Lower lobe of right lung (tissue), 2 donors: ENCODE data around the gene KIF26B. TPM values are rescaled to one million over a fixed set of nuclear protein-coding genes. Genes with fewer than 3 reads are reported as not detected.

Experiments used
- ATAC-seq, 2 donors: fragments of 200-7000 bp; cut with Tn5 transposase; one replicate each; pipeline ENCODE4 v1.9.1; 2020 to 2022; ENCODE audit warnings: mild to moderate bottlenecking in 2 of 2, moderate library complexity in 2 of 2
- DNase-seq: peaks from one replicate; pipeline ENCODE4 v3.0.0-alpha.2; 2020
- H3K27ac ChIP-seq: fragments of 200-600 bp; one replicate; pipeline ENCODE4 v1.8.0; 2022
- H3K27me3 ChIP-seq: fragments of 200-600 bp; one replicate; pipeline ENCODE4 v1.8.0; 2022; ENCODE audit warnings: low read depth
- H3K36me3 ChIP-seq: fragments of 200-600 bp; one replicate; pipeline ENCODE4 v1.8.0; 2022; ENCODE audit warnings: mild to moderate bottlenecking
- H3K4me1 ChIP-seq: fragments of 200-600 bp; one replicate; pipeline ENCODE4 v1.8.0; 2022
- H3K4me3 ChIP-seq: fragments of 200-600 bp; one replicate; pipeline ENCODE4 v1.8.0; 2022; ENCODE audit warnings: mild to moderate bottlenecking
- H3K9me3 ChIP-seq: fragments of 200-600 bp; one replicate; pipeline ENCODE4 v1.8.0; 2022
- intact Hi-C: fragments of 100-400 bp; cut with DNase I; formaldehyde crosslinking; loops from one replicate; pipeline ENCODE4 v1.11.0; 2022
- total RNA-seq: library from RNA; stranded (reverse); fragmentation: NEBNext Ultra II Directional; extraction: Animal tissue kit (Norgen Biotek cat#: 25700); gene quantifications from one replicate; pipeline ENCODE4 v1.2.1, GENCODE V29; 2021
- TF ChIP-seq, protein P1 (sequence below): fragments of 200-600 bp; IDR thresholded peaks from one replicate; pipeline ENCODE4 v1.8.0; 2022; ENCODE audit warnings: antibody characterized with exemption, mild to moderate bottlenecking
- donor health status: DM: no; HTN: yes; CAD: no; lungs with severe emphysema.

The KIF26B gene
- total RNA-seq, 1 donor from 2014 or later = 1.2 TPM

DNA sequence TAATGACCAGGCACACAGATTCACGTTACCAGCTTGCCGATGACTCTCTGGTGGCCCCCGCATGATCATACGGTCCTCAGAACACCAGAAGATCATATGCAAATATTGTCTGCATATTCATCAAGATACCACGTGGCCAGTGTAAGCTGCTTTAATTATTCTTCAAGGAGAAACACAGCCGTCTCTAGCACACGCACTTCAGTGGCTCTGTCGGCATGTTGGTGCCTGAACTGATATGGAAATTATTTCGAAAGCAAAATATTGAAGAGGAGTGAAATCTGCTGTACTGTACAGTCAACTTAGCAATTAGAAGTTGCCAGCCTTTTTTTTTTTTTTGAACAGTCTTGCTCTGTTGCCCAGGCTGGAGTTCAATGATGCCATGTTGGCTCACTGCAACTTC lies 5.9 kb upstream of the KIF26B start:
- TF ChIP-seq, protein P1, sequence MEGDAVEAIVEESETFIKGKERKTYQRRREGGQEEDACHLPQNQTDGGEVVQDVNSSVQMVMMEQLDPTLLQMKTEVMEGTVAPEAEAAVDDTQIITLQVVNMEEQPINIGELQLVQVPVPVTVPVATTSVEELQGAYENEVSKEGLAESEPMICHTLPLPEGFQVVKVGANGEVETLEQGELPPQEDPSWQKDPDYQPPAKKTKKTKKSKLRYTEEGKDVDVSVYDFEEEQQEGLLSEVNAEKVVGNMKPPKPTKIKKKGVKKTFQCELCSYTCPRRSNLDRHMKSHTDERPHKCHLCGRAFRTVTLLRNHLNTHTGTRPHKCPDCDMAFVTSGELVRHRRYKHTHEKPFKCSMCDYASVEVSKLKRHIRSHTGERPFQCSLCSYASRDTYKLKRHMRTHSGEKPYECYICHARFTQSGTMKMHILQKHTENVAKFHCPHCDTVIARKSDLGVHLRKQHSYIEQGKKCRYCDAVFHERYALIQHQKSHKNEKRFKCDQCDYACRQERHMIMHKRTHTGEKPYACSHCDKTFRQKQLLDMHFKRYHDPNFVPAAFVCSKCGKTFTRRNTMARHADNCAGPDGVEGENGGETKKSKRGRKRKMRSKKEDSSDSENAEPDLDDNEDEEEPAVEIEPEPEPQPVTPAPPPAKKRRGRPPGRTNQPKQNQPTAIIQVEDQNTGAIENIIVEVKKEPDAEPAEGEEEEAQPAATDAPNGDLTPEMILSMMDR = no peak
- Histone ChIP-seq H3K36me3 (no peaks in the 10 kb centered on the region), H3K27ac (no peak overlapping the region), H3K4me3 (no peak overlapping the region), H3K4me1 (peaks cover 8% of the 10 kb centered on the region), H3K27me3 (peaks cover 14% of the 10 kb centered on the region), H3K9me3 (no peaks in the 10 kb centered on the region)
- intact Hi-C loops = no loop called here
- ATAC-seq (no peak), DNase-seq (no peak)

DNA sequence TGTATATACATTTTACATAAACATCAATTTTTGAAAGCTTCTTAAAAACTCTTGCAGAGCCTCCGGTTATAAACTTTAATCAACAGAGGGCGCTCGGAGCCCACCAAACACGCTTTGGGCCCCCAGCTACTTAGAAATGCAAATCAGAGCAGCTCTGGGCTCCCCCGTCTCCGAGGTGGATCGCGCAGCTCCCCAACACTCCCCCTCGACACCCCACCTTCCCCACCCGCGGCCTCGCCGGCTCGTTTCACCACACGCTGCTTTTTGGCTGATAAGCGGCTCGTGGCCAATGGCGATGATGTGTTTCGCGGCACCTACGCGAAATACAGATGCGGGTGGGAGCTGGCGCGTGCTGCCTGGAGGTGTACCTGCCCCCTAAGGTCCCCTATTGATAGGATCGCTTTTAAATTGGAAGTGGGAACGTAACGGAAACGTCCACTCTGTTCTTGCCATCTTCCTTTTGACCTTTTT lies 1.7 kb upstream of the KIF26B start:
- Histone ChIP-seq H3K27ac (no peak overlapping the region), H3K4me1 (peaks cover 39% of the 10 kb centered on the region), H3K36me3 (no peaks in the 10 kb centered on the region), H3K27me3 (peaks cover 46% of the 10 kb centered on the region), H3K4me3 (peak overlapping the region; percentile 63), H3K9me3 (no peaks in the 10 kb centered on the region)
- DNase-seq = peak; percentile 57
- ATAC-seq = peak; percentile 8 to 28
- intact Hi-C loops = loop anchor here (10.0 kb wide), 1 partner anchor 852 kb away; no protein-coding TSS in a partner anchor
- TF ChIP-seq, protein P1 = peak; percentile 67

DNA sequence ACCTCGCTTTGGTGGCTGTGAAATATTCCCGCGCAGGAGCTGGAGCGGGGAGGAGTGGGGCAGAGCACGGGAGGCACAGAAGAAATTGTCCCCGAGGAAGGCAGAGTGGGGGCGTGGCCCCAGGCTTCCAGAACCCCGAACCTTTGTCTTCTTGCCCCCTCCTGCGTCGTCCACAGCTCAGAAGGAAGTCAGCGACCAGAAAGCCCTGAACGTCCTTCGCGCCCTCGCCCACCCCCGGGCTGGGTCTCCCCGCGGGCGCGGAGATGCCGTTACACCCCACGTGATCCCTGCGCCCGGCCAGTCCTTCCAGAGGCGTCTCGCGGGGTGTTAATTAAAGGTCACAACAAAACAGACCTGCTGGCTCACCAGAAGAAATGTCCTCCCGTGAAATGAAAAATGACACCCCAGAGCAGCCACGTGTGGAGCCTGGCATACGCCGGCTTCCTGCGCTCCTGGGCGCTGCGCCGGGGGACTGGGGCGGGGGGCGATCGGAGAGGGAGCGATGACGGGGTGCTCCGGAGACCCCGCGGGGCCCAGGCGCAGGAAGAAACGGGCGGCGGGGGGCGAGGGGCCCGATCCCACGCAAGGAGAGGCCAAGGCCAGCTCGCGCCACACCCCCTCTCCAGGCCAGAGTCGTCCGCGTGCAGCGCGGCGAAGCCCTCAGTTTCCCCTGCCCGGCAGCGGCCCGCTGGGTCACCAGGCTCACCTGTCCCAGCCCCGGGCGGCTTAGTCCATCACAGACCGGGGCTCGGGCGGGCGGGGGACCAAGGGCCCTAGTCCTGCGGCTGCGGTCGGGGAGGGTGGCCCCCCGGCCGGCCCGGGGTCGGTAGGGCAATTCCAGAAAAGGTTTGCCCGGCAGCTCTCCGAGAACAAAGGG lies 995 bp upstream of the KIF26B start:
- intact Hi-C loops = loop anchor here (10.0 kb wide), 1 partner anchor 851 kb away; no protein-coding TSS in a partner anchor
- ATAC-seq (peak; percentile 3 to 12), DNase-seq (peak; percentile 51)

DNA sequence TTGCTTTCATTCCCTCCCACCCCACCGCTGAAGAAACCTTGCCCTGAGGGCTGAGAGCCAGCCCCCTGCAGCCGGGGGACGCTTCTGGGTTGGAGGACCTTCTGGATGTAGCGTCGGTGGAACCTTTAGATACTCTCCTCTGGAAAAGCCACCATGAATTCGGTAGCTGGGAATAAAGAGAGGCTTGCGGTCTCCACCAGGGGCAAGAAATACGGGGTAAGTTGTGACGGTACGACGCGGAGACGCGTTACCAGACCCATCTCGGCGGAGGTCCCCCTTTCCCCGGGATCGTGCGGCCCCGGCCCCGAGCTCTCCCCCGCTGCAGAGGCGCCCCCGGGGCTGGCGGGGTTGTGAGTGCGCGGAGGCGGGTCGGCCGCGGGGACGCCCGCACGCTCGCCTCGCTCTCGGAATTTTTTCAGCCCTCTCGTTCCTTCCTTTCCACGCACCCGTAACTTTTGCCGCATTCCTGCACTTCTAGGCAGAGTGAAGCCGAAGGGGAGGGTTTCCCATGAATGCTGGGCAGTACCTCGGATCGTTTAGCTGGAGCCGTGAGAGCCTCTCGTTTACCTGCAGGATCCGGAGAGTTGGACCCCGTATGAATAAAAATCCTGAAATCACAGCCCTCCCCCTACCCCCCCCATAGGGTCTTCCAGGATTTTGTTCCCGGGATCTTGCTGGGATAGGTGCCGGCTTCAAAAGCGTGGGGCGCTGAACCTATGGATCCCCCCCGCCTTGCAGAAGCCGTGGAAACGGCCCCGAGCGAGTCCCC lies 671 bp downstream of the KIF26B start:
- Histone ChIP-seq H3K36me3 (no peaks in the 10 kb centered on the region), H3K27ac (no peak overlapping the region)
- peak; percentile 2 to 3 for ATAC-seq

More for the DNA sequence above, 995 bp upstream of the KIF26B start:
- TF ChIP-seq, protein P1 = no peak
- H3K27me3 ChIP-seq = peaks cover 46% of the 10 kb centered on the region
- no peak overlapping the region for H3K27ac ChIP-seq
- H3K4me3 ChIP-seq = peak overlapping the region; percentile 63
- H3K36me3 ChIP-seq = no peaks in the 10 kb centered on the region
- no peaks in the 10 kb centered on the region for H3K9me3 ChIP-seq
- peaks cover 39% of the 10 kb centered on the region for H3K4me1 ChIP-seq

More for the DNA sequence above, 671 bp downstream of the KIF26B start:
- DNase-seq = no peak
- intact Hi-C loops = loop anchor here (10.0 kb wide), 1 partner anchor 849 kb away; no protein-coding TSS in a partner anchor
- Histone ChIP-seq H3K9me3 (no peaks in the 10 kb centered on the region), H3K27me3 (peaks cover 43% of the 10 kb centered on the region), H3K4me3 (peak overlapping the region; percentile 63), H3K4me1 (peaks cover 39% of the 10 kb centered on the region)
- TF ChIP-seq, protein P1 = no peak
